Measurements from ENCODE around the gene ZNF496.
"Not testable (repeated sequence)": the region's sequence is repeated elsewhere in the genome, so short reads cannot be mapped to it uniquely, and the experiment has no call there.

Gene ZNF496

DNA sequence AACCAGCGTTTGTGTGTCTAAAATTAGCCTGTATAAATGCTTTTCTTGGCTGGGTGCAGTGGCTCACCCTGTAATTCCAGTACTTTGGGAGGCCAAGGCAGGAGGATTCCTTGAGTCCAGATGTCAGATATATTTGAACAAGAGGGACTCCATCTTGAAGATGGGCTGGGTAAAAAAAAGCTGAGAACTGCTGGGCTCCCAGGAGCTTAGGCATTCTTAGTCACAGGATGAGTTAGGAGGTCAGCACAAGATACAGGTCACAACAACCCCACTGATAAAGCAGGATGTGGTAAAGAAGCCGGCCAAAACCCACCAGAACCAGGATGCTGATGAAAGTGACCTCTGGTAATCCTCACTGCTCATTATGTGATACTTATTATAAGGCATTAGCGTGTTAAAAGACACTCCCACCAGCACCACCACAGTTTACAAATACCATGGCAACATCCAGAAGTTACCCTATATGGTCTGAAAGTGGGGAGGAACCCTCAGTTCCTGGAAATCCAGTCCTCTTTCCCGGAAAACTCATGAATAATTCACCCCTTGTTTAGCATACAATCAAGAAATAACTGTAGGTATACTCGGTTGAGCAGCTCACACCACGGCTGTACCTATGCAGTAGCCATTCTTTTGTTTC is 36.2 kb upstream of the ZNF496 start:
- Histone ChIP-seq H3K9me3 (ENCODE audit: control insufficient read depth, insufficient read depth, low read depth, low read length) (no peaks in the 10 kb centered on the region), H3K36me3 (ENCODE audit: control insufficient read depth in 2 of 2, insufficient read depth in 1 of 2, low read length in 2 of 2) (no peaks in the 10 kb centered on the region), H3K4me3 (ENCODE audit: low read depth, low read length) (no peak overlapping the region), H3K27ac (ENCODE audit: extremely low read depth, low read depth, low read length) (no peak overlapping the region), H3K4me1 (ENCODE audit: control insufficient read depth, insufficient read depth, low read length) (no peaks in the 10 kb centered on the region)
- TF ChIP-seq ZNF768 (tag by site-specific recombination; IDR thresholded peaks at IDR 0.05) (no peak), YY1 (tag by site-specific recombination; IDR thresholded peaks at IDR 0.05) (no peak), BCL11A (tag by site-specific recombination; IDR thresholded peaks at IDR 0.05; ENCODE audit: low read depth) (no peak), ZNF404 (tag by site-specific recombination; IDR thresholded peaks at IDR 0.05) (no peak), GLI2 (tag by site-specific recombination; IDR thresholded peaks at IDR 0.05; ENCODE audit: borderline replicate concordance, low read depth) (no peak)
- ChIA-PET CTCF (no interaction called here), POLR2A (no interaction called here)

DNA sequence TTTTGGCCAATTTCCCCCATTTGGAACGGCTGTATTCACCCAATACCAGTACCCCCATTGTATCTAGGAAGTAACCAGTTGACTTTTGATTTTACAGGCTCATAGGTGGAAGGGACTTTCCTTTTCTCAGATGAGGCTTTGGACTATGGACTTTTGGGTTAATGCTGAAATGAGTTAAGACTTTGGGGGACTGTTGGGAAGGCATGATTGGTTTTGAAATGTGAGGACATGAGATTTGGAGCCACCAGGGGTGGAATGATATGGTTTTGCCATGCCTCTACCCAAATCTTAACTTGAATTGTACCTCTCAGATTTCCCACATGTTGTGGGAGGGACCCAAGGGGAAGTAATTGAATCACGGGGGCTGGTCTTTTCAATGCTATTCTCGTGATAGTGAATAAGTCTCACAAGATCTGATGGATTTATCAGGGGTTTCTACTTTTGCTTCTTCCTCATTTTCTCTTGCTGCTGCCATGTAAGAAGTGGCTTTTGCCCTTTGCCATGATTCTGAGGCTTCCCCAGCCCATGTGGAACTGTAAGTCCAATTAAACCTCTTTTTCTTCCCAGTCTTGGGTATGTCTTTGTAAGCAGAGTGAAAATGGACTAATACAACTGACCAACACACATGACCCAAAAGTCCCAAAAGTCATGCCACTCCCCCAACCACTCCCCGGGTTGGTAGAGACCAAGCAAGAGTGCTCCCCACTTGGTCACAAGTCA is 35.4 kb upstream of the ZNF496 start:
- no peak overlapping the region for H3K27ac ChIP-seq (ENCODE audit: extremely low read depth, low read depth, low read length)
- ChIA-PET POLR2A (no interaction called here), CTCF (no interaction called here)

DNA sequence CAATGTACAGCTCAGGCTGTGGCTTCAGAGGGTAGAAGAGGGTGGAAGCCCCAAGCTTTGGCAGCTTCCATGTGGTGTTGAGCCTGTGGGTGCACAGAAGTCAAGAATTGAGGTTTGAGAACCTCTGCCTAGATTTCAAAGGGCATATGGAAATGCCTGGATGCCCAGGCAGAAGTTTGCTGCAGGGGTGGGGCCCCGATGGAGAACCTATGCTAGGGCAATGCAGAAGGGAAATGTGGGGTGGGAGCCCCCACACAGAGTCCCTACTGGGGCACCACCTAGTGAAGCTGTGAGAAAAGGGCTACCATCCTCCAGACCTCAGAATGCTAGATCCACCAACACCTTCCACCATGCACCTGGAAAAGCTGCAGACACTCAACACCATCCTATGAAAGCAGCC is 34.7 kb upstream of the ZNF496 start:
- POLR2A ChIA-PET; H3K4me3 ChIP-seq (ENCODE audit: low read depth, low read length); H3K9me3 ChIP-seq (ENCODE audit: control insufficient read depth, insufficient read depth, low read depth, low read length); H3K36me3 ChIP-seq (ENCODE audit: control insufficient read depth in 2 of 2, insufficient read depth in 1 of 2, low read length in 2 of 2); H3K27ac ChIP-seq (ENCODE audit: extremely low read depth, low read depth, low read length); CTCF ChIA-PET; H3K4me1 ChIP-seq (ENCODE audit: control insufficient read depth, insufficient read depth, low read length): not testable (repeated sequence)

More for the DNA sequence above, 35.4 kb upstream of the ZNF496 start:
- Histone ChIP-seq H3K36me3 (ENCODE audit: control insufficient read depth in 2 of 2, insufficient read depth in 1 of 2, low read length in 2 of 2) (no peaks in the 10 kb centered on the region), H3K4me1 (ENCODE audit: control insufficient read depth, insufficient read depth, low read length) (no peaks in the 10 kb centered on the region), H3K9me3 (ENCODE audit: control insufficient read depth, insufficient read depth, low read depth, low read length) (no peaks in the 10 kb centered on the region), H3K4me3 (ENCODE audit: low read depth, low read length) (no peak overlapping the region)
- TF ChIP-seq YY2 (tag by site-specific recombination; IDR thresholded peaks at IDR 0.05) (no peak), ZNF404 (tag by site-specific recombination; IDR thresholded peaks at IDR 0.05) (no peak), EGR2 (tag by site-specific recombination; IDR thresholded peaks at IDR 0.05; ENCODE audit: low read depth) (no peak), ZNF146 (tag by site-specific recombination; IDR thresholded peaks at IDR 0.05) (no peak), ZNF610 (tag by site-specific recombination; IDR thresholded peaks at IDR 0.05; ENCODE audit: borderline replicate concordance) (no peak), ZNF155 (tag by site-specific recombination; IDR thresholded peaks at IDR 0.05) (no peak), FEZF1 (tag by site-specific recombination; IDR thresholded peaks at IDR 0.05) (no peak), ZNF600 (tag by site-specific recombination; IDR thresholded peaks at IDR 0.05) (no peak), ZNF621 (tag by site-specific recombination; IDR thresholded peaks at IDR 0.05) (no peak), ZNF223 (tag by site-specific recombination; IDR thresholded peaks at IDR 0.05) (no peak), ZNF266 (tag by site-specific recombination; IDR thresholded peaks at IDR 0.05; ENCODE audit: low read depth) (no peak), ZNF169 (tag by site-specific recombination; IDR thresholded peaks at IDR 0.05) (no peak), BCL11B (tag by site-specific recombination; IDR thresholded peaks at IDR 0.05; ENCODE audit: low read depth) (no peak)
- TF ChIP-seq, protein P1, sequence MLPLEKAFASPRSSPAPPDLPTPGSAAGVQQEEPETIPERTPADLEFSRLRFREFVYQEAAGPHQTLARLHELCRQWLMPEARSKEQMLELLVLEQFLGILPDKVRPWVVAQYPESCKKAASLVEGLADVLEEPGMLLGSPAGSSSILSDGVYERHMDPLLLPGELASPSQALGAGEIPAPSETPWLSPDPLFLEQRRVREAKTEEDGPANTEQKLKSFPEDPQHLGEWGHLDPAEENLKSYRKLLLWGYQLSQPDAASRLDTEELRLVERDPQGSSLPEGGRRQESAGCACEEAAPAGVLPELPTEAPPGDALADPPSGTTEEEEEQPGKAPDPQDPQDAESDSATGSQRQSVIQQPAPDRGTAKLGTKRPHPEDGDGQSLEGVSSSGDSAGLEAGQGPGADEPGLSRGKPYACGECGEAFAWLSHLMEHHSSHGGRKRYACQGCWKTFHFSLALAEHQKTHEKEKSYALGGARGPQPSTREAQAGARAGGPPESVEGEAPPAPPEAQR (tag by site-specific recombination; IDR thresholded peaks at IDR 0.05): no peak
- TF ChIP-seq, protein P2, sequence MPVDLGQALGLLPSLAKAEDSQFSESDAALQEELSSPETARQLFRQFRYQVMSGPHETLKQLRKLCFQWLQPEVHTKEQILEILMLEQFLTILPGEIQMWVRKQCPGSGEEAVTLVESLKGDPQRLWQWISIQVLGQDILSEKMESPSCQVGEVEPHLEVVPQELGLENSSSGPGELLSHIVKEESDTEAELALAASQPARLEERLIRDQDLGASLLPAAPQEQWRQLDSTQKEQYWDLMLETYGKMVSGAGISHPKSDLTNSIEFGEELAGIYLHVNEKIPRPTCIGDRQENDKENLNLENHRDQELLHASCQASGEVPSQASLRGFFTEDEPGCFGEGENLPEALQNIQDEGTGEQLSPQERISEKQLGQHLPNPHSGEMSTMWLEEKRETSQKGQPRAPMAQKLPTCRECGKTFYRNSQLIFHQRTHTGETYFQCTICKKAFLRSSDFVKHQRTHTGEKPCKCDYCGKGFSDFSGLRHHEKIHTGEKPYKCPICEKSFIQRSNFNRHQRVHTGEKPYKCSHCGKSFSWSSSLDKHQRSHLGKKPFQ (tag by site-specific recombination; IDR thresholded peaks at IDR 0.05): no peak
- TF ChIP-seq, protein P3, sequence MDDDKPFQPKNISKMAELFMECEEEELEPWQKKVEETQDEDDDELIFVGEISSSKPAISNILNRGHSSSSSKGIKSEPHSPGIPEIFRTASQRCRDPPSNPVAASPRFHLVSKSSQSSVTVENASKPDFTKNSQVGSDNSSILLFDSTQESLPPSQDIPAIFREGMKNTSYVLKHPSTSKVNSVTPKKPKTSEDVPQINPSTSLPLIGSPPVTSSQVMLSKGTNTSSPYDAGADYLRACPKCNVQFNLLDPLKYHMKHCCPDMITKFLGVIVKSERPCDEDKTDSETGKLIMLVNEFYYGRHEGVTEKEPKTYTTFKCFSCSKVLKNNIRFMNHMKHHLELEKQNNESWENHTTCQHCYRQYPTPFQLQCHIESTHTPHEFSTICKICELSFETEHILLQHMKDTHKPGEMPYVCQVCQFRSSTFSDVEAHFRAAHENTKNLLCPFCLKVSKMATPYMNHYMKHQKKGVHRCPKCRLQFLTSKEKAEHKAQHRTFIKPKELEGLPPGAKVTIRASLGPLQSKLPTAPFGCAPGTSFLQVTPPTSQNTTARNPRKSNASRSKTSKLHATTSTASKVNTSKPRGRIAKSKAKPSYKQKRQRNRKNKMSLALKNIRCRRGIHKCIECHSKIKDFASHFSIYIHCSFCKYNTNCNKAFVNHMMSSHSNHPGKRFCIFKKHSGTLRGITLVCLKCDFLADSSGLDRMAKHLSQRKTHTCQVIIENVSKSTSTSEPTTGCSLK (tag by site-specific recombination; IDR thresholded peaks at IDR 0.05): no peak
- TF ChIP-seq, protein P4, sequence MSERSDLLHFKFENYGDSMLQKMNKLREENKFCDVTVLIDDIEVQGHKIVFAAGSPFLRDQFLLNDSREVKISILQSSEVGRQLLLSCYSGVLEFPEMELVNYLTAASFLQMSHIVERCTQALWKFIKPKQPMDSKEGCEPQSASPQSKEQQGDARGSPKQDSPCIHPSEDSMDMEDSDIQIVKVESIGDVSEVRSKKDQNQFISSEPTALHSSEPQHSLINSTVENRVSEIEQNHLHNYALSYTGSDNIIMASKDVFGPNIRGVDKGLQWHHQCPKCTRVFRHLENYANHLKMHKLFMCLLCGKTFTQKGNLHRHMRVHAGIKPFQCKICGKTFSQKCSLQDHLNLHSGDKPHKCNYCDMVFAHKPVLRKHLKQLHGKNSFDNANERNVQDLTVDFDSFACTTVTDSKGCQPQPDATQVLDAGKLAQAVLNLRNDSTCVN (tag by site-specific recombination; optimal IDR thresholded peaks at IDR 0.05): no peak
- TF ChIP-seq, protein P5, sequence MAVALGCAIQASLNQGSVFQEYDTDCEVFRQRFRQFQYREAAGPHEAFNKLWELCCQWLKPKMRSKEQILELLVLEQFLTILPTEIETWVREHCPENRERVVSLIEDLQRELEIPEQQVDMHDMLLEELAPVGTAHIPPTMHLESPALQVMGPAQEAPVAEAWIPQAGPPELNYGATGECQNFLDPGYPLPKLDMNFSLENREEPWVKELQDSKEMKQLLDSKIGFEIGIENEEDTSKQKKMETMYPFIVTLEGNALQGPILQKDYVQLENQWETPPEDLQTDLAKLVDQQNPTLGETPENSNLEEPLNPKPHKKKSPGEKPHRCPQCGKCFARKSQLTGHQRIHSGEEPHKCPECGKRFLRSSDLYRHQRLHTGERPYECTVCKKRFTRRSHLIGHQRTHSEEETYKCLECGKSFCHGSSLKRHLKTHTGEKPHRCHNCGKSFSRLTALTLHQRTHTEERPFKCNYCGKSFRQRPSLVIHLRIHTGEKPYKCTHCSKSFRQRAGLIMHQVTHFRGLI (tag by site-specific recombination; IDR thresholded peaks at IDR 0.05): no peak
- TF ChIP-seq, protein P6, sequence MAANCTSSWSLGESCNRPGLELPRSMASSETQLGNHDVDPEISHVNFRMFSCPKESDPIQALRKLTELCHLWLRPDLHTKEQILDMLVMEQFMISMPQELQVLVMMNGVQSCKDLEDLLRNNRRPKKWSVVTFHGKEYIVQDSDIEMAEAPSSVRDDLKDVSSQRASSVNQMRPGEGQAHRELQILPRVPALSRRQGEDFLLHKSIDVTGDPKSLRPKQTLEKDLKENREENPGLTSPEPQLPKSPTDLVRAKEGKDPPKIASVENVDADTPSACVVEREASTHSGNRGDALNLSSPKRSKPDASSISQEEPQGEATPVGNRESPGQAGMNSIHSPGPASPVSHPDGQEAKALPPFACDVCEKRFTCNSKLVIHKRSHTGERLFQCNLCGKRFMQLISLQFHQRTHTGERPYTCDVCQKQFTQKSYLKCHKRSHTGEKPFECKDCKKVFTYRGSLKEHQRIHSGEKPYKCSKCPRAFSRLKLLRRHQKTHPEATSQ (tag by site-specific recombination; IDR thresholded peaks at IDR 0.05): no peak
